ENCODE results near the gene SPRED1. TPM values are rescaled to one million over a fixed set of nuclear protein-coding genes. Genes with fewer than 3 reads are reported as not detected.

SPRED1 gene
- total and polyA plus RNA-seq, 2 experiments from 2014 or later: 11.4 to 44.0 TPM

DNA sequence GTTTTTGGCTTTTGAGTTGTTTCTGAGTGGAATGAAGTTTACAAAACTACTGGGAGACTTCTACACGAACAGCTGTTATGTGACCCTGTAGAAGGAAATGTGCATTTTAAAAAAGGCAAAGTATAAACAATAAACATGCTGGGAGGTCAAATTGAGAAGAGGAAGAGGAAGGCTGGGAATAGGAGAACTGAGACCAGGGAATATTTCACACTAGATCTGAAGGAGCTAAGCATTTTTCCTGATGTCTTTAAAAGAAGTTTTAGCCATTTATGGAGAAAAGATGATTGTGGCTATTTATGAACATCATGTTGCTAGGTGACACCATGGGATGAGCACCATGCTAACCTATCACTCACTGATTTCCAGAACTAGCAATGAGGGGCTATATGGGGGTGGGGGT lies 125.0 kb downstream of the SPRED1 start:
- no peak overlapping the region for H3K4me2 ChIP-seq
- Mint-ChIP-seq H3K4me1 (peaks cover 8% of the 10 kb centered on the region), H3K27me3 (ENCODE audit: insufficient read depth, low read depth, poor library complexity) (peaks cover 2% of the 10 kb centered on the region), H3K36me3 (ENCODE audit: low read depth) (no peaks in the 10 kb centered on the region), H3K9me3 (no peaks in the 10 kb centered on the region; the same call in 1 of the 3 replicates), H3K27ac (no peak overlapping the region), H3K4me3 (no peak overlapping the region)
- no peak overlapping the region for H3K27ac ChIP-seq (ENCODE audit: low read depth)
- no peaks in the 10 kb centered on the region for H3K36me3 ChIP-seq (ENCODE audit: insufficient read depth)
- no peaks in the 10 kb centered on the region for H3K79me2 ChIP-seq (replicated peaks; ENCODE audit: insufficient read depth)
- peaks cover 7% of the 10 kb centered on the region; the same call in 1 of the 2 replicates for H3K9me2 ChIP-seq (ENCODE audit: insufficient read depth)
- no peaks in the 10 kb centered on the region for H3F3A ChIP-seq (replicated peaks; ENCODE audit: low read depth)
- no peaks in the 10 kb centered on the region for H3K27me3 ChIP-seq (ENCODE audit: insufficient read depth)
- no peaks in the 10 kb centered on the region for H3K4me1 ChIP-seq (ENCODE audit: insufficient read depth)
- DNase-seq (ENCODE audit: low spot score) (no peak), ATAC-seq (no peak)
- TF ChIP-seq CREB1 (CRISPR knock-in tag; IDR thresholded peaks at IDR 0.05; ENCODE audit: low read depth): no peak
- TF ChIP-seq, protein P1, sequence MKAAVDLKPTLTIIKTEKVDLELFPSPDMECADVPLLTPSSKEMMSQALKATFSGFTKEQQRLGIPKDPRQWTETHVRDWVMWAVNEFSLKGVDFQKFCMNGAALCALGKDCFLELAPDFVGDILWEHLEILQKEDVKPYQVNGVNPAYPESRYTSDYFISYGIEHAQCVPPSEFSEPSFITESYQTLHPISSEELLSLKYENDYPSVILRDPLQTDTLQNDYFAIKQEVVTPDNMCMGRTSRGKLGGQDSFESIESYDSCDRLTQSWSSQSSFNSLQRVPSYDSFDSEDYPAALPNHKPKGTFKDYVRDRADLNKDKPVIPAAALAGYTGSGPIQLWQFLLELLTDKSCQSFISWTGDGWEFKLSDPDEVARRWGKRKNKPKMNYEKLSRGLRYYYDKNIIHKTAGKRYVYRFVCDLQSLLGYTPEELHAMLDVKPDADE (IDR thresholded peaks at IDR 0.05): no peak
- H4K20me1 ChIP-seq (replicated peaks; ENCODE audit: insufficient read depth): no peaks in the 10 kb centered on the region
- peak overlapping the region; percentile 56; the same call in 1 of the 2 replicates for H2AFZ ChIP-seq
- H3K4me3 ChIP-seq: no peak overlapping the region

DNA sequence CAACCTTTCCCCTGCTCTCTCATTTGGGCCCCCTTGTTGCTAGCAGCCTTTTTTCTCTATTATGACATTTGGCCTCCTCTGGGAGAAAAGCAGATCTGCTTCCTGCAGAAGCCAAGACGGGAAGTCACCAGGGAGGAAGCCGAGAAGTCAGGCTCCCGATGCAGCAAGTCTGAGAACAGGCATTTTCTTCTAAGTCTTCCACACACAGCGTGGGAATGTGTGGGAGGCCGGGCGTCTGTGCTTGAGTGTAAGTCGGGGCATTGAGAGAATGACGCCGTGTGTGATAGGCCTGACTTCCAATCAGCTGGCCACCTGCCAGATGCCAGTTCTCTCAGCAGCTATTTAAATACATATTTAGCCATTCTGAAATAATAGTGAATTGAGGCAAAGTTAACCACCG lies 125.5 kb downstream of the SPRED1 start:
- no peak overlapping the region for H3K27ac Mint-ChIP-seq
- no peak for ATAC-seq
- peaks cover 8% of the 10 kb centered on the region for H3K4me1 Mint-ChIP-seq
- H3K4me3 Mint-ChIP-seq: no peak overlapping the region
- H3K36me3 Mint-ChIP-seq (ENCODE audit: low read depth): no peaks in the 10 kb centered on the region
- H3K9me3 Mint-ChIP-seq: no peaks in the 10 kb centered on the region; the same call in 1 of the 3 replicates
- Histone ChIP-seq H3K79me2 (replicated peaks; ENCODE audit: insufficient read depth) (no peaks in the 10 kb centered on the region), H3K36me3 (ENCODE audit: insufficient read depth) (no peaks in the 10 kb centered on the region), H3K27me3 (ENCODE audit: insufficient read depth) (no peaks in the 10 kb centered on the region), H3K4me3 (no peak overlapping the region), H3F3A (replicated peaks; ENCODE audit: low read depth) (no peaks in the 10 kb centered on the region), H3K4me2 (no peak overlapping the region), H3K27ac (ENCODE audit: low read depth) (no peak overlapping the region), H4K20me1 (replicated peaks; ENCODE audit: insufficient read depth) (no peaks in the 10 kb centered on the region), H2AFZ (peak overlapping the region; percentile 56; the same call in 1 of the 2 replicates), H3K9me2 (ENCODE audit: insufficient read depth) (peaks cover 7% of the 10 kb centered on the region; the same call in 1 of the 2 replicates), H3K4me1 (ENCODE audit: insufficient read depth) (no peaks in the 10 kb centered on the region)
- H3K27me3 Mint-ChIP-seq (ENCODE audit: insufficient read depth, low read depth, poor library complexity): peaks cover 2% of the 10 kb centered on the region
- DNase-seq (ENCODE audit: low spot score): no peak
- TF ChIP-seq EZH2 (IDR thresholded peaks at IDR 0.05; ENCODE audit: low read depth, unreplicated experiment) (no peak), ZNF331 (CRISPR knock-in tag; IDR thresholded peaks at IDR 0.05; ENCODE audit: low read depth) (no peak), CREB1 (CRISPR knock-in tag; IDR thresholded peaks at IDR 0.05; ENCODE audit: low read depth) (no peak), STAT1 (IDR thresholded peaks at IDR 0.05; ENCODE audit: unreplicated experiment) (no peak), REST (IDR thresholded peaks at IDR 0.05; ENCODE audit: unreplicated experiment) (no peak), NANOG (IDR thresholded peaks at IDR 0.05; ENCODE audit: borderline replicate concordance) (no peak), JUNB (IDR thresholded peaks at IDR 0.05; ENCODE audit: unreplicated experiment) (no peak), ZNF114 (CRISPR knock-in tag; IDR thresholded peaks at IDR 0.05) (no peak)
- TF ChIP-seq, protein P1 (IDR thresholded peaks at IDR 0.05): no peak
- TF ChIP-seq, protein P2, sequence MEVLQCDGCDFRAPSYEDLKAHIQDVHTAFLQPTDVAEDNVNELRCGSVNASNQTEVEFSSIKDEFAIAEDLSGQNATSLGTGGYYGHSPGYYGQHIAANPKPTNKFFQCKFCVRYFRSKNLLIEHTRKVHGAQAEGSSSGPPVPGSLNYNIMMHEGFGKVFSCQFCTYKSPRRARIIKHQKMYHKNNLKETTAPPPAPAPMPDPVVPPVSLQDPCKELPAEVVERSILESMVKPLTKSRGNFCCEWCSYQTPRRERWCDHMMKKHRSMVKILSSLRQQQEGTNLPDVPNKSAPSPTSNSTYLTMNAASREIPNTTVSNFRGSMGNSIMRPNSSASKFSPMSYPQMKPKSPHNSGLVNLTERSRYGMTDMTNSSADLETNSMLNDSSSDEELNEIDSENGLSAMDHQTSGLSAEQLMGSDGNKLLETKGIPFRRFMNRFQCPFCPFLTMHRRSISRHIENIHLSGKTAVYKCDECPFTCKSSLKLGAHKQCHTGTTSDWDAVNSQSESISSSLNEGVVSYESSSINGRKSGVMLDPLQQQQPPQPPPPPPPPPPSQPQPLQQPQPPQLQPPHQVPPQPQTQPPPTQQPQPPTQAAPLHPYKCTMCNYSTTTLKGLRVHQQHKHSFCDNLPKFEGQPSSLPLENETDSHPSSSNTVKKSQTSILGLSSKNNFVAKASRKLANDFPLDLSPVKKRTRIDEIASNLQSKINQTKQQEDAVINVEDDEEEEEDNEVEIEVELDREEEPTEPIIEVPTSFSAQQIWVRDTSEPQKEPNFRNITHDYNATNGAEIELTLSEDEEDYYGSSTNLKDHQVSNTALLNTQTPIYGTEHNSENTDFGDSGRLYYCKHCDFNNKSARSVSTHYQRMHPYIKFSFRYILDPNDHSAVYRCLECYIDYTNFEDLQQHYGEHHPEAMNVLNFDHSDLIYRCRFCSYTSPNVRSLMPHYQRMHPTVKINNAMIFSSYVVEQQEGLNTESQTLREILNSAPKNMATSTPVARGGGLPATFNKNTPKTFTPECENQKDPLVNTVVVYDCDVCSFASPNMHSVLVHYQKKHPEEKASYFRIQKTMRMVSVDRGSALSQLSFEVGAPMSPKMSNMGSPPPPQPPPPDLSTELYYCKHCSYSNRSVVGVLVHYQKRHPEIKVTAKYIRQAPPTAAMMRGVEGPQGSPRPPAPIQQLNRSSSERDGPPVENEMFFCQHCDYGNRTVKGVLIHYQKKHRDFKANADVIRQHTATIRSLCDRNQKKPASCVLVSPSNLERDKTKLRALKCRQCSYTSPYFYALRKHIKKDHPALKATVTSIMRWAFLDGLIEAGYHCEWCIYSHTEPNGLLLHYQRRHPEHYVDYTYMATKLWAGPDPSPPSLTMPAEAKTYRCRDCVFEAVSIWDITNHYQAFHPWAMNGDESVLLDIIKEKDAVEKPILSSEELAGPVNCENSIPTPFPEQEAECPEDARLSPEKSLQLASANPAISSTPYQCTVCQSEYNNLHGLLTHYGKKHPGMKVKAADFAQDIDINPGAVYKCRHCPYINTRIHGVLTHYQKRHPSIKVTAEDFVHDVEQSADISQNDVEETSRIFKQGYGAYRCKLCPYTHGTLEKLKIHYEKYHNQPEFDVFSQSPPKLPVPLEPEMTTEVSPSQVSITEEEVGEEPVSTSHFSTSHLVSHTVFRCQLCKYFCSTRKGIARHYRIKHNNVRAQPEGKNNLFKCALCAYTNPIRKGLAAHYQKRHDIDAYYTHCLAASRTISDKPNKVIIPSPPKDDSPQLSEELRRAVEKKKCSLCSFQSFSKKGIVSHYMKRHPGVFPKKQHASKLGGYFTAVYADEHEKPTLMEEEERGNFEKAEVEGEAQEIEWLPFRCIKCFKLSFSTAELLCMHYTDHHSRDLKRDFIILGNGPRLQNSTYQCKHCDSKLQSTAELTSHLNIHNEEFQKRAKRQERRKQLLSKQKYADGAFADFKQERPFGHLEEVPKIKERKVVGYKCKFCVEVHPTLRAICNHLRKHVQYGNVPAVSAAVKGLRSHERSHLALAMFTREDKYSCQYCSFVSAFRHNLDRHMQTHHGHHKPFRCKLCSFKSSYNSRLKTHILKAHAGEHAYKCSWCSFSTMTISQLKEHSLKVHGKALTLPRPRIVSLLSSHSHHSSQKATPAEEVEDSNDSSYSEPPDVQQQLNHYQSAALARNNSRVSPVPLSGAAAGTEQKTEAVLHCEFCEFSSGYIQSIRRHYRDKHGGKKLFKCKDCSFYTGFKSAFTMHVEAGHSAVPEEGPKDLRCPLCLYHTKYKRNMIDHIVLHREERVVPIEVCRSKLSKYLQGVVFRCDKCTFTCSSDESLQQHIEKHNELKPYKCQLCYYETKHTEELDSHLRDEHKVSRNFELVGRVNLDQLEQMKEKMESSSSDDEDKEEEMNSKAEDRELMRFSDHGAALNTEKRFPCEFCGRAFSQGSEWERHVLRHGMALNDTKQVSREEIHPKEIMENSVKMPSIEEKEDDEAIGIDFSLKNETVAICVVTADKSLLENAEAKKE (CRISPR knock-in tag; IDR thresholded peaks at IDR 0.05): no peak

Measured in GM23338 (cell line).